Keratinocyte (primary cell): ENCODE measurements around the gene FAM32A. TPM values are rescaled to one million over a fixed set of nuclear protein-coding genes. Genes with fewer than 3 reads are reported as not detected.

Source experiments
- DNase-seq: peaks from one replicate; pipeline ENCODE4 v3.0.0-alpha.2; 2011; ENCODE audit warnings: low read depth, missing footprints, low spot score
- FAIRE-seq: peaks from 2 replicates; lab custom pipeline; 2011; peaks lifted over from hg19 to GRCh38; lab: Jason Lieb, UNC
- H2AFZ ChIP-seq: 2 replicates; pipeline ENCODE4 v1.6.0; 2012; ENCODE audit warnings: low read length, control low read depth, inconsistent platforms; ENCODE audit not compliant: control insufficient read depth
- H3K27ac ChIP-seq: 2 replicates; pipeline ENCODE4 v1.5.1; 2011; ENCODE audit warnings: low read length; ENCODE audit not compliant: control insufficient read depth, insufficient read depth
- H3K27me3 ChIP-seq: 3 replicates; pipeline ENCODE4 v1.6.0; 2011; ENCODE audit warnings: low read length; ENCODE audit not compliant: control insufficient read depth, insufficient read depth; ENCODE audit errors: extremely low read depth
- H3K36me3 ChIP-seq, 2 experiments: 2 replicates in 1 of 2; 3 replicates in 1 of 2; pipeline ENCODE4 v1.5.1; 2011; ENCODE audit warnings: low read length in 2 of 2, mild to moderate bottlenecking in 1 of 2; ENCODE audit not compliant: control insufficient read depth in 2 of 2, insufficient read depth in 2 of 2; ENCODE audit errors: extremely low read depth in 1 of 2
- H3K4me1 ChIP-seq: 3 replicates; pipeline ENCODE4 v1.5.1; 2011; ENCODE audit warnings: low read length; ENCODE audit not compliant: control insufficient read depth, insufficient read depth; ENCODE audit errors: extremely low read depth
- H3K4me2 ChIP-seq: 3 replicates; pipeline ENCODE4 v1.6.0; 2011; ENCODE audit warnings: low read depth, low read length; ENCODE audit not compliant: control insufficient read depth, insufficient read depth; ENCODE audit errors: extremely low read depth
- H3K4me3 ChIP-seq, 3 experiments: fragments of 200-600 bp in 1 of 3; sonication (generic) in 1 of 3; 2 replicates in 2 of 3; 3 replicates in 1 of 3; pipeline ENCODE4 v1.5.1; 2011 to 2016; ENCODE audit warnings: low read length in 3 of 3, mild to moderate bottlenecking in 3 of 3, control low read depth in 2 of 3, inconsistent platforms in 1 of 3, low read depth in 1 of 3, mixed read lengths in 1 of 3, mixed run types in 1 of 3, moderate library complexity in 1 of 3; ENCODE audit not compliant: control insufficient read depth in 2 of 3, insufficient read depth in 2 of 3; ENCODE audit errors: extremely low read depth in 1 of 3
- H3K79me2 ChIP-seq: 2 replicates; pipeline ENCODE4 v1.6.0; 2012; ENCODE audit warnings: low read length; ENCODE audit not compliant: control insufficient read depth, insufficient read depth
- H3K9ac ChIP-seq: 3 replicates; pipeline ENCODE4 v1.6.0; 2011; ENCODE audit warnings: low read length; ENCODE audit not compliant: control insufficient read depth, insufficient read depth; ENCODE audit errors: extremely low read depth
- H3K9me1 ChIP-seq: 3 replicates; pipeline ENCODE4 v1.6.0; 2011; ENCODE audit warnings: low read length; ENCODE audit not compliant: control insufficient read depth, insufficient read depth; ENCODE audit errors: extremely low read depth
- H3K9me3 ChIP-seq: 2 replicates; pipeline ENCODE4 v1.5.1; 2012; ENCODE audit warnings: low read depth, low read length; ENCODE audit not compliant: control insufficient read depth
- H4K20me1 ChIP-seq: 3 replicates; pipeline ENCODE4 v1.6.0; 2011; ENCODE audit warnings: low read length; ENCODE audit not compliant: control insufficient read depth, insufficient read depth; ENCODE audit errors: extremely low read depth
- EZH2 ChIP-seq: IDR thresholded peaks from one replicate; pipeline ENCODE4 v1.6.1; 2012; ENCODE audit warnings: inconsistent platforms, mild to moderate bottlenecking, low read length, moderate library complexity
- dilution Hi-C: fragments of 300-500 bp; cut with MboI; formaldehyde crosslinking; loops from one replicate; pipeline ENCODE4 v1.7.0; 2020; ENCODE audit warnings: low sequenced_read_pairs; ENCODE audit not compliant: extremely low pct_ligation_motif_present
- polyA plus RNA-seq, 5 experiments: library from polyadenylated mRNA; depleted of rRNA in 3 of 5; stranded (reverse) in 3 of 5; stranded (forward) in 1 of 5; unstranded in 1 of 5; fragments of >200 nt; gene quantifications; 1 replicate in 1 of 5; 2 replicates in 3 of 5; 3 replicates in 1 of 5; pipeline versions ENCODE4 v1.2.1 to v1.2.3, GENCODE V29; 2011 to 2012; ENCODE audit warnings: missing spikeins in 2 of 5, low read depth in 1 of 5, low replicate concordance in 1 of 5
- TF ChIP-seq, protein P1 (sequence below), 3 experiments: IDR thresholded peaks in 1 of 3; conservative IDR thresholded peaks in 1 of 3; optimal IDR thresholded peaks in 1 of 3; 2 replicates in 2 of 3; 3 replicates in 1 of 3; pipeline versions ENCODE3 to v1.5.1; 2011; ENCODE audit warnings: low read length in 3 of 3, mild to moderate bottlenecking in 3 of 3, moderate library complexity in 2 of 3, control low read depth in 1 of 3, inconsistent platforms in 1 of 3; ENCODE audit not compliant: insufficient read depth in 2 of 3; ENCODE audit errors: extremely low read depth in 1 of 3

Gene FAM32A
- polyA plus RNA-seq, 1 donor (not counting 4 experiments of a cell fraction or from before 2014, with no cell fraction given), result 105 TPM

DNA sequence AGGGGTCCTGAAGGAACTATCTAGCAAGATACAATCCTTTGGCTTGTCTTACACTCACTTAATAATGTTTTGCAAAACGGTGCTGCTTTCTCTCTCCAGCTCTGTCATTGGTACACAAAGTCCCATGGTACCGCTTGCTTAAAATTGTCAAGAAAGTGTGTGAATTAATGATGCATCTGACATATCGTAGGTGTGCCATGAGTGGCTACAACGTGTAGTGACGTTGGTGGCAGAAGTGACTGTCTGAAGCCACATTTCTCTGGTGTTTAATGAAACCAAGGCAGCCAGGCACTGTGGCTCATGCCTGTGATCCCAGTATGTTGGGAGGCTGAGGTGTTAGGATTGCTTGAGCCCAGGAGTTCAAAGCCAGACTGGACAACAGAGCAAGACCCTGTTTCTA lies 39.1 kb upstream of the FAM32A start:
- Histone ChIP-seq H3K36me3 (no peaks in the 10 kb centered on the region), H3K9ac (no peak overlapping the region), H2AFZ (no peak overlapping the region), H3K79me2 (no peaks in the 10 kb centered on the region), H3K4me1 (peaks cover 5% of the 10 kb centered on the region), H4K20me1 (no peaks in the 10 kb centered on the region), H3K9me1 (no peaks in the 10 kb centered on the region), H3K27ac (no peak overlapping the region), H3K27me3 (no peaks in the 10 kb centered on the region), H3K4me2 (no peak overlapping the region), H3K4me3 (no peak overlapping the region), H3K9me3 (no peaks in the 10 kb centered on the region)
- no peak for DNase-seq
- no peak for TF ChIP-seq EZH2
- TF ChIP-seq, protein P1, sequence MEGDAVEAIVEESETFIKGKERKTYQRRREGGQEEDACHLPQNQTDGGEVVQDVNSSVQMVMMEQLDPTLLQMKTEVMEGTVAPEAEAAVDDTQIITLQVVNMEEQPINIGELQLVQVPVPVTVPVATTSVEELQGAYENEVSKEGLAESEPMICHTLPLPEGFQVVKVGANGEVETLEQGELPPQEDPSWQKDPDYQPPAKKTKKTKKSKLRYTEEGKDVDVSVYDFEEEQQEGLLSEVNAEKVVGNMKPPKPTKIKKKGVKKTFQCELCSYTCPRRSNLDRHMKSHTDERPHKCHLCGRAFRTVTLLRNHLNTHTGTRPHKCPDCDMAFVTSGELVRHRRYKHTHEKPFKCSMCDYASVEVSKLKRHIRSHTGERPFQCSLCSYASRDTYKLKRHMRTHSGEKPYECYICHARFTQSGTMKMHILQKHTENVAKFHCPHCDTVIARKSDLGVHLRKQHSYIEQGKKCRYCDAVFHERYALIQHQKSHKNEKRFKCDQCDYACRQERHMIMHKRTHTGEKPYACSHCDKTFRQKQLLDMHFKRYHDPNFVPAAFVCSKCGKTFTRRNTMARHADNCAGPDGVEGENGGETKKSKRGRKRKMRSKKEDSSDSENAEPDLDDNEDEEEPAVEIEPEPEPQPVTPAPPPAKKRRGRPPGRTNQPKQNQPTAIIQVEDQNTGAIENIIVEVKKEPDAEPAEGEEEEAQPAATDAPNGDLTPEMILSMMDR (optimal IDR thresholded peaks at IDR 0.05 in 1 of 3, IDR thresholded peaks at IDR 0.05 in 1 of 3, conservative IDR thresholded peaks at IDR 0.05 in 1 of 3; ENCODE audit: extremely low read depth in 1 of 3, insufficient read depth in 2 of 3, low read length in 3 of 3), result no peak
- FAIRE-seq, result no peak
- dilution Hi-C loops, result no loop called here

DNA sequence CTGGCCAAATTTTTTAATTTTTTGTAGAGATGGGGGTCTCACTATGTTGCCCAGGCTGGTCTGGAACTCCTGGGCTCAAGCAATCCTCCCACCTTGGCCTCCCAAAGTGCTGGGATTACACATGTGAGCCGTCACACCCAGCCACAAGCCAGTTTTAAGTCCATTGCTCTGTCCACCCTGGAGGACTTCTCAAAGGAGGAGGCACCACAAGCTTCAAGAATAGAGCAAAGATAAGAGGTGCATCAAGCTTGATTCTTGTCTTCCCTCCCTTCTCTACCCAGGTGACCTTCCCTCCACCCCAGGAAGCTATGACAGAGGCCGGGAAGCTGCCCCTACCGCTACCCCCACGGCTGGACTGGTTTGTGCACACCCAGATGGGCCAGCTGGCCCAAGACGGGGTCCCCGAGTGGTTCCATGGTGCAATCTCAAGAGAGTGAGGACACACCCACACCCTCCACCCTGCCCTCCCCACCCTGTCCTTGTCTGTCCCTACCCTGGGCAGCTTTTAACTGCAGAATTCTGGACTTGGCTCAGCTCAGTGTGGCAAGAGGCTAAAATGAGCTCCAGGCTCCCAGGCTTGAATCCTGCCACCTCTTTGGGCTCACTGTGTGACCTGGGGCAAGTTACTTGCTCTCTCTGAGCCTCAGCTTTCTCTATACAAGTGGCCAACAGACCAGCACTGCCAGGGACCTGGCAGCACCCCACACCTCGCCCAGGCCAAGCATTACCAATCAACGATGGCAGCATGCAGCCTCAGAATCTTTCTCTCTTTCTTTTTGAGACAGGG lies 36.6 kb upstream of the FAM32A start:
- dilution Hi-C loops, result no loop called here
- no peak for FAIRE-seq

More for the DNA sequence above, 36.6 kb upstream of the FAM32A start:
- no peaks in the 10 kb centered on the region for H3K4me1 ChIP-seq
- no peaks in the 10 kb centered on the region for H3K9me1 ChIP-seq
- no peaks in the 10 kb centered on the region for H3K9me3 ChIP-seq
- no peak overlapping the region for H3K9ac ChIP-seq
- H3K36me3 ChIP-seq, result no peaks in the 10 kb centered on the region
- H3K27ac ChIP-seq, result no peak overlapping the region
- no peaks in the 10 kb centered on the region for H3K79me2 ChIP-seq
- H3K4me3 ChIP-seq, result no peak overlapping the region
- no peak for TF ChIP-seq EZH2
- TF ChIP-seq, protein P1 (optimal IDR thresholded peaks at IDR 0.05 in 1 of 3, IDR thresholded peaks at IDR 0.05 in 1 of 3, conservative IDR thresholded peaks at IDR 0.05 in 1 of 3; ENCODE audit: extremely low read depth in 1 of 3, insufficient read depth in 2 of 3, low read length in 3 of 3), result no peak
- no peak overlapping the region for H3K4me2 ChIP-seq
- H4K20me1 ChIP-seq, result no peaks in the 10 kb centered on the region
- no peak overlapping the region for H2AFZ ChIP-seq
- no peaks in the 10 kb centered on the region for H3K27me3 ChIP-seq
- DNase-seq, result no peak
